GM21529 (cell line): Measurements from ENCODE around the gene EPB41L5.
"Not testable (repeated sequence)": the region's sequence is repeated elsewhere in the genome, so short reads cannot be mapped to it uniquely, and the experiment has no call there.

Experiments
- ATAC-seq: cut with Tn5 transposase; IDR thresholded peaks from one replicate; pipeline ENCODE4 v1.9.1; 2021; ENCODE audit not compliant: unreplicated experiment

Gene EPB41L5

GRCh38 chr2:120012771-120013596, at the start of gene EPB41L5:
EPB41L5 (plus strand) TSS chr2:120013077; CDS start chr2:120019085, 6,008 bp downstream.
- ATAC-seq = peak; percentile 94

GRCh38 chr2:119981896-119982295, 31.0 kb upstream of the EPB41L5 start:
- ATAC-seq = no peak

- no peak for ATAC-seq
Measured at GRCh38 chr2:119982506-119982905, 30.4 kb upstream of the EPB41L5 start.

- ATAC-seq = no peak
Measured at GRCh38 chr2:119983108-119983507, 29.8 kb upstream of the EPB41L5 start.

GRCh38 chr2:119996148-119996547, 16.7 kb upstream of the EPB41L5 start:
- ATAC-seq = no peak

GRCh38 chr2:119996896-119997891, 15.7 kb upstream of the EPB41L5 start:
- not testable (repeated sequence) for ATAC-seq

GRCh38 chr2:120001471-120001870, 11.4 kb upstream of the EPB41L5 start:
- ATAC-seq = no peak

GRCh38 chr2:120004254-120004653, 8.6 kb upstream of the EPB41L5 start:
- ATAC-seq = no peak

GRCh38 chr2:120005834-120006521, 6.9 kb upstream of the EPB41L5 start:
- ATAC-seq = peak; percentile 92

GRCh38 chr2:120007851-120008250, 5.0 kb upstream of the EPB41L5 start:
- ATAC-seq = no peak

GRCh38 chr2:120012363-120012762, 514 bp upstream of the EPB41L5 start:
- ATAC-seq = no peak

GRCh38 chr2:120013597-120014223, 833 bp downstream of the EPB41L5 start:
- no peak for ATAC-seq

GRCh38 chr2:120014226-120014980, 1.5 kb downstream of the EPB41L5 start:
- no peak for ATAC-seq

GRCh38 chr2:120016800-120017199, 3.9 kb downstream of the EPB41L5 start:
- ATAC-seq = no peak

- no peak for ATAC-seq
Measured at GRCh38 chr2:120017201-120017600, 4.3 kb downstream of the EPB41L5 start.

GRCh38 chr2:120018549-120018948, 5.7 kb downstream of the EPB41L5 start:
- ATAC-seq = no peak

- no peak for ATAC-seq
Measured at GRCh38 chr2:120020554-120020953, 7.7 kb downstream of the EPB41L5 start.

- ATAC-seq = not testable (repeated sequence)
Measured at GRCh38 chr2:120022505-120022904, 9.6 kb downstream of the EPB41L5 start.

- ATAC-seq = no peak
Measured at GRCh38 chr2:120026890-120027289, 14.0 kb downstream of the EPB41L5 start.

GRCh38 chr2:120028795-120029194, 15.9 kb downstream of the EPB41L5 start:
- ATAC-seq = no peak
